IMR-90 (cell line): Measurements from ENCODE around the gene TRNT1. TPM values are rescaled to one million over a fixed set of nuclear protein-coding genes. Genes with fewer than 3 reads are reported as not detected.

Source experiments
- ATAC-seq: fragments of 200-7000 bp; cut with Tn5 transposase; 2 replicates; pipeline ENCODE4 v1.9.1; 2020; ENCODE audit warnings: low read depth, mild to moderate bottlenecking, moderate library complexity
- BruUV-seq: library from RNA; stranded (reverse); fragments of 400-500 nt; replicated peaks from 2 replicates; lab custom pipeline; 2021; lab: Mats Ljungman, UMichigan
- CTCF ChIA-PET: fragments of 300-600 bp; formaldehyde crosslinking; extraction: SDS; loops from one replicate; lab custom pipeline; 2021; ENCODE audit warnings: antibody characterized with exemption; lab: Yijun Ruan, JAX
- POLR2A ChIA-PET: fragments of 300-600 bp; sonication (Branson Sonifier 250); formaldehyde crosslinking; loops from one replicate; lab custom pipeline; 2022; ENCODE audit warnings: antibody characterized with exemption; ENCODE audit not compliant: unreplicated experiment; lab: Charles Lee
- DNase-seq: peaks from one replicate; pipeline ENCODE4 v3.0.0; 2013
- H2AFZ ChIP-seq: replicated peaks from 2 replicates; pipeline ENCODE3; 2013; ENCODE audit warnings: low read length, mild to moderate bottlenecking; ENCODE audit not compliant: poor library complexity
- H2AK5ac ChIP-seq: 2 replicates; pipeline ENCODE4 v1.6.1; 2013; ENCODE audit warnings: low read depth, low read length, inconsistent platforms
- H2AK9ac ChIP-seq: replicated peaks from 2 replicates; pipeline ENCODE3; 2013; ENCODE audit warnings: mild to moderate bottlenecking, low read depth, low read length, moderate library complexity; ENCODE audit not compliant: poor library complexity
- H2BK120ac ChIP-seq: 2 replicates; pipeline ENCODE4 v1.6.1; 2013; ENCODE audit warnings: low read depth, low read length, inconsistent platforms
- H2BK15ac ChIP-seq: 3 replicates; pipeline ENCODE4 v1.6.1; 2013; ENCODE audit warnings: low read depth, low read length, inconsistent platforms
- H2BK20ac ChIP-seq: 2 replicates; pipeline ENCODE4 v1.6.1; 2013; ENCODE audit warnings: low read depth, mild to moderate bottlenecking, inconsistent platforms, low read length, moderate library complexity
- H2BK5ac ChIP-seq: 2 replicates; pipeline ENCODE4 v1.6.1; 2013; ENCODE audit warnings: mild to moderate bottlenecking, low read depth, low read length, inconsistent platforms; ENCODE audit not compliant: poor library complexity, severe bottlenecking
- H3K14ac ChIP-seq: replicated peaks from 2 replicates; pipeline ENCODE4 v1.6.1; 2013; ENCODE audit warnings: low read depth, low read length, inconsistent platforms
- H3K18ac ChIP-seq: 2 replicates; pipeline ENCODE4 v1.6.1; 2013; ENCODE audit warnings: low read depth, low read length, control low read depth
- H3K23ac ChIP-seq: 2 replicates; pipeline ENCODE4 v1.6.1; 2013; ENCODE audit warnings: low read depth, low read length, inconsistent platforms
- H3K27ac ChIP-seq: 2 replicates; pipeline ENCODE4 v1.5.1; 2013; ENCODE audit warnings: mild to moderate bottlenecking, control low read depth, low read length; ENCODE audit not compliant: insufficient read depth
- H3K27me3 ChIP-seq: 2 replicates; pipeline ENCODE4 v1.6.1; 2013; ENCODE audit warnings: low read length; ENCODE audit not compliant: control insufficient read depth, insufficient read depth
- H3K36me3 ChIP-seq: 2 replicates; pipeline ENCODE4 v1.6.1; 2013; ENCODE audit warnings: low read length, mixed read lengths; ENCODE audit not compliant: control insufficient read depth, insufficient read depth
- H3K4ac ChIP-seq: 2 replicates; pipeline ENCODE4 v1.6.1; 2013; ENCODE audit warnings: low read depth, low read length, inconsistent platforms
- H3K4me1 ChIP-seq: 2 replicates; pipeline ENCODE4 v1.6.1; 2013; ENCODE audit warnings: low read length, mixed read lengths; ENCODE audit not compliant: control insufficient read depth, insufficient read depth
- H3K4me2 ChIP-seq: 2 replicates; pipeline ENCODE4 v1.6.1; 2013; ENCODE audit warnings: low read depth, mild to moderate bottlenecking, control low read depth, low read length, moderate library complexity
- H3K4me3 ChIP-seq: 2 replicates; pipeline ENCODE4 v1.5.1; 2013; ENCODE audit warnings: low read depth, mild to moderate bottlenecking, control low read depth, low read length, moderate library complexity; ENCODE audit not compliant: insufficient read depth
- H3K56ac ChIP-seq: 2 replicates; pipeline ENCODE4 v1.6.1; 2013; ENCODE audit warnings: low read length, inconsistent platforms; ENCODE audit not compliant: insufficient read depth; ENCODE audit errors: extremely low read depth
- H3K79me1 ChIP-seq, 2 experiments: 2 replicates each; pipeline ENCODE4 v1.6.1; 2013; ENCODE audit warnings: low read length in 2 of 2, inconsistent platforms in 1 of 2, low read depth in 1 of 2
- H3K9ac ChIP-seq: 2 replicates; pipeline ENCODE4 v1.6.1; 2013; ENCODE audit warnings: low read depth, low read length, control low read depth
- H3K9me1 ChIP-seq: 2 replicates; pipeline ENCODE4 v1.6.1; 2013; ENCODE audit warnings: low read length, inconsistent platforms; ENCODE audit not compliant: insufficient read depth
- H3K9me3 ChIP-seq: 2 replicates; pipeline ENCODE4 v1.6.1; 2013; ENCODE audit warnings: low read length; ENCODE audit not compliant: control insufficient read depth, insufficient read depth
- H4K20me1 ChIP-seq: 2 replicates; pipeline ENCODE4 v1.6.1; 2013; ENCODE audit warnings: low read length, inconsistent platforms; ENCODE audit not compliant: insufficient read depth
- H4K5ac ChIP-seq: 2 replicates; pipeline ENCODE4 v1.6.1; 2013; ENCODE audit warnings: mild to moderate bottlenecking, low read depth, low read length, control low read depth
- H4K8ac ChIP-seq, 2 experiments: 2 replicates each; pipeline ENCODE4 v1.6.1; 2013; ENCODE audit warnings: low read depth in 2 of 2, low read length in 2 of 2, control low read depth in 1 of 2, inconsistent platforms in 1 of 2
- H4K91ac ChIP-seq: 2 replicates; pipeline ENCODE4 v1.6.1; 2013; ENCODE audit warnings: low read depth, low read length, inconsistent platforms; ENCODE audit not compliant: insufficient read depth
- CEBPB ChIP-seq: IDR thresholded peaks from 2 replicates; pipeline ENCODE4 v1.6.1; 2012; ENCODE audit warnings: low read depth, low read length, improper control_type of control experiment
- MAFK ChIP-seq: IDR thresholded peaks from 2 replicates; pipeline ENCODE4 v1.6.1; 2012; ENCODE audit warnings: low read depth, low read length, improper control_type of control experiment
- NFE2L2 ChIP-seq: fragments of 150-350 bp; IDR thresholded peaks from 2 replicates; pipeline ENCODE4 v1.6.1; 2016; ENCODE audit warnings: low read depth, mild to moderate bottlenecking, low read length
- POLR2A ChIP-seq: IDR thresholded peaks from 2 replicates; pipeline ENCODE4 v1.6.1; 2012; ENCODE audit warnings: mild to moderate bottlenecking, low read depth, low read length
- SMC3 ChIP-seq: fragments of 150-350 bp; IDR thresholded peaks from 2 replicates; pipeline ENCODE4 v1.6.1; 2016; ENCODE audit warnings: low read depth, mild to moderate bottlenecking, antibody characterized with exemption, low read length, moderate library complexity
- USF2 ChIP-seq: fragments of 150-350 bp; IDR thresholded peaks from 2 replicates; pipeline ENCODE4 v1.6.1; 2017; ENCODE audit warnings: mild to moderate bottlenecking, antibody characterized with exemption, low read length, low read depth
- WGBS, 2 experiments: methylation state at CpG; one replicate each; pipeline versions ENCODE4 v1.1.5 to v1.1.7; 2013; ENCODE audit warnings: missing lambda C conversion rate in 2 of 2; ENCODE audit not compliant: insufficient read length in 1 of 2; ENCODE audit errors: extremely low coverage in 2 of 2; 5-methylcytosine and 5-hydroxymethylcytosine counted together
- dilution Hi-C: fragments of 300-500 bp; cut with HindIII; formaldehyde crosslinking; loops from one replicate; pipeline ENCODE4 v1.14.3; 2018; ENCODE audit warnings: low sequenced_read_pairs; ENCODE audit not compliant: unreplicated experiment
- in situ Hi-C: fragments of 300-500 bp; cut with MboI; formaldehyde crosslinking; loops from 3 replicates; pipeline ENCODE4 v1.14.3; 2019; ENCODE audit warnings: low sequenced_read_pairs, inconsistent platforms, mixed read lengths
- intact Hi-C: fragments of 100-400 bp; cut with micrococcal nuclease; formaldehyde crosslinking; loops from 2 replicates; pipeline ENCODE4 v1.10.0; 2022
- polyA plus RNA-seq, 3 experiments: library from polyadenylated mRNA; depleted of rRNA; stranded (reverse); fragments of >200 nt; gene quantifications; 2 replicates each; pipeline ENCODE4 v1.2.3, GENCODE V29; 2012; ENCODE audit warnings: low replicate concordance in 1 of 3
- total RNA-seq: library from RNA; depleted of rRNA; stranded (reverse); fragments of >200 nt; gene quantifications from 2 replicates; pipeline ENCODE4 v1.2.3, GENCODE V29; 2012

The TRNT1 gene
- total and polyA plus RNA-seq, 2 of the 4 experiments (the other 2 are of a cell fraction): 11.8 to 12.3 TPM

GRCh38 chr3:3081381-3082233 lies 45.1 kb upstream of the TRNT1 start (continued):
- TF ChIP-seq CEBPB: no peak

- no peak overlapping the region for H3K56ac ChIP-seq
- no peaks in the 10 kb centered on the region for H4K20me1 ChIP-seq
- DNase-seq (no peak), ATAC-seq (no peak)
- no peak overlapping the region for H3K18ac ChIP-seq
- dilution Hi-C loops (no loop called here), intact Hi-C loops (no loop called here), in situ Hi-C loops (no loop called here)
- no peak overlapping the region for H3K4me2 ChIP-seq
- no peak overlapping the region for H3K4me3 ChIP-seq
- H3K79me1 ChIP-seq: no peaks in the 10 kb centered on the region
- no peak overlapping the region for H3K14ac ChIP-seq
- H2BK15ac ChIP-seq: no peak overlapping the region
- TF ChIP-seq MAFK (no peak), USF2 (no peak), NFE2L2 (no peak), SMC3 (no peak), POLR2A (no peak)
- no peak overlapping the region for H2BK20ac ChIP-seq
- H3K36me3 ChIP-seq: no peaks in the 10 kb centered on the region
- peaks cover 2% of the 10 kb centered on the region; the same call in 1 of the 2 replicates for H3K9me3 ChIP-seq
- no peak overlapping the region for H2BK120ac ChIP-seq
- no TSS peak for BruUV-seq
- H2AK5ac ChIP-seq: no peak overlapping the region
- H4K5ac ChIP-seq: no peak overlapping the region
- H3K9ac ChIP-seq: no peak overlapping the region
- WGBS, 2 experiments: no CpG with 5 or more reads among the region's 2 CpGs
- H3K9me1 ChIP-seq: no peaks in the 10 kb centered on the region
- H3K27ac ChIP-seq: no peak overlapping the region
- H4K8ac ChIP-seq: no peak overlapping the region
- no peak overlapping the region for H3K4ac ChIP-seq
- H3K23ac ChIP-seq: no peak overlapping the region
- CTCF ChIA-PET: no interaction called here
- H2AFZ ChIP-seq: no peak overlapping the region
- H3K4me1 ChIP-seq: no peaks in the 10 kb centered on the region
- no peak overlapping the region for H2AK9ac ChIP-seq
- no peak overlapping the region for H2BK5ac ChIP-seq
- POLR2A ChIA-PET: no interaction called here
- H3K27me3 ChIP-seq: no peaks in the 10 kb centered on the region
- H4K91ac ChIP-seq: no peak overlapping the region
Measured at GRCh38 chr3:3082234-3082924, 44.4 kb upstream of the TRNT1 start.
